NCI-H146 treated with DMSO at 0.1 percent for 48 hours (cell line): ENCODE measurements around the gene NFKB2.
A peak's percentile ranks its signal among the peaks of the same experiment; 100 is the strongest.

Experiments
- DNase-seq: peaks from one replicate; lab custom pipeline; 2025; ENCODE audit not compliant: unreplicated experiment; lab: John Stamatoyannopoulos, UW

The NFKB2 gene

GRCh38 chr10:102395400-102396316 is at the start of gene NFKB2:
TSS of gene NFKB2 (plus strand) at chr10:102395705. CDS start at chr10:102395960, 255 bp downstream.
- peak; percentile 31 for DNase-seq

DNA sequence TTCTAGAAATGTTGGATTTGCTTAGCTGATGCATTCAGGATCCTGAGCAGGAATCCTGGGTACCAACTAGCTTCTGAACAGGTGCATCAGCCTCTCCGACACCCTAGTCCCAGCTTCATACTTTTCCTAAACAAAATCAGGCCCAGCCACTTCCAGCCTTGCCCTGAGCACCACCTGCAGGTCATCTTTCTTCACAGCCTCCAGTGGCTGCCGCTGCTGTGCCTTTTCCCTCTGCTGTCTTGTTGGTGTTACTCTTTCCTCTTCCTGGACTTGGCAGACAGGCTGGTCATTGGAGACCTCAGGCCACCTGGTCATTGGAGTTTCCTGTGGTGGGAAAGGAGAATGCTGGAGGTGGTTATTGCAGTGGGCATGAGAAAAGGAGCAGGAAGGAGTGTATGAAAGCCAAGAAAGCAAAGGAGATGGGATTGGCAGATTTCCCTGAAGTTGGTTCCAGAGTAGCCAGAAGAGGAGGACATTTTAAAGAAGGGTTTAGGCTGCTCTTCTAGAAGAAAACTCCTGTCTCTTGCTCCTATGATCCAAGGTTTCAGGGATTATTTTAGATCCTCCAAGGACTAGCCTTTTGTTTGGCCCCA is 48.2 kb upstream of the NFKB2 start:
- DNase-seq, result peak; percentile 3

GRCh38 chr10:102352066-102352715 is 43.3 kb upstream of the NFKB2 start:
- peak; percentile 67 for DNase-seq

DNA sequence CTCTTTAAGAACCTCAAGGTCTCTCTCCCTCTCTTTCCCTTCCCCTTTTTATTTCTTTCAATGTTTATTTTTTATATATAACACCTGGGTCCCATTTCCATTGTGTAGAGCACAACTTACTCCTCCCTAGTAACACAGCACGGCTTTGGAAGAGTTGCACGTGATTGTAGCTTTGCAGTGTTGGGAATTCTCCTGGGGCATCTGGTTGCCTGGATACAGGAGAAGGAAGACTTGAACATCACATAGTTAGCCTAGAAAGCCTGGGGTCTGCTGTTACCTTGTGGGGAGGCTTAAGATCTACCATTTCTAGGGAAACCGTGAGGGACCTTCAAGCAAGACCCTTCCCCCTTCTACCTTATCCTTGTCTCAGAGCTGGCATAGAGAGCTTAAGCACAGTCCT is 41.1 kb upstream of the NFKB2 start:
- no peak for DNase-seq

DNA sequence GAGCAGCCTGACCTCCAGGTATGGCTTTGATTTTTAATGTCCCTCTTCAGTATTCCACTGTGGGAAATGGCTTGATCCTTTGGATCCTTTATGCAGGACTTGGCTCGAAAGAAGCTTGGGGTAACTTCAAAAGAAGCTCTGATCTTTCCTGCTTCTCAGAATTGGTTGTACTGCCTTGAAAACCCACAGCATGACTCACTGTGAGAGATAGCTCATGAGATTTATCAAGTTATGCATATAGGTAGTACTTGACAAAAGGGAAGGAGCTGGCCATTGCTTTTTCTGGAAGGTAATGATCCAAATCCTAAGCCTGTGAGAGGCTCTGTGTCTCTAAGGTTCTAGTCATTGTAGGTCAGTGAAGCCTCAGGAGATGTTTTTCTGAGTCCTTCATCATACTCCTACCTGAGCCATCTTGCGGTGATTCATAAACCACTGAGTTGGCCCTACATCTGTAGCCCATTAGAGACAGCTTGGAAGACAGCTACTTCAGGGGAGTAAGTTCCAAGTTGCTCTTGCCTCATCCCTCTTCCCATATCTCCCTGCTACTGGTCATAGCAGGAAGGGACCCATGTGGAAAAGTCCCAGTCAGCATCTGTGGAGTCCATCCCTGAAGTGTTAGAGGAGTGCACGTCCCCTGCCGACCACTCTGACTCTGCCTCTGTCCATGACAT is 36.7 kb upstream of the NFKB2 start:
- DNase-seq, result no peak

DNA sequence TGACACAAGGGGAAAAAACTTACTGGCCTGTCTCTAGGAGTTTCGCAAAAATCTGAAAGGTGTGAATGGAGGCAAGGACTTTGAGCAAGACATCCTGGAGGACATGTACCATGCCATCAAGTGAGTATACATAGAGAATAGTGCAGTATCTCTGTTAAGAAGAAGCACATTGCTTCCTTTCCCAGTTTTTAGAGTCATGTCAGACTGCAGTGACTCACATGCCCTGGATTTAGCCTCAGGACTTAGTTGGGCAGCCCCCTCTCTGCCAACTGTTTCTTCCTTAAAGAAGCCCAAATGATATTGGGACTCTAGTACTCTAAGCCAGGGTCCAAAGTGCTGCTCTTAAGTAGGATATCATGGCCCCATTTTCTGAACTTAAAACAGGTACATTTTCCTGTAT is 28.1 kb upstream of the NFKB2 start:
- no peak for DNase-seq

- DNase-seq, result no peak
Measured at GRCh38 chr10:102368077-102368476, 27.4 kb upstream of the NFKB2 start.

GRCh38 chr10:102371295-102371694 is 24.2 kb upstream of the NFKB2 start:
- DNase-seq, result no peak

GRCh38 chr10:102375250-102375649 is 20.3 kb upstream of the NFKB2 start:
- no peak for DNase-seq

GRCh38 chr10:102375867-102376266 is 19.6 kb upstream of the NFKB2 start:
- DNase-seq, result no peak

- DNase-seq, result no peak
Measured at GRCh38 chr10:102376901-102377300, 18.6 kb upstream of the NFKB2 start.

DNA sequence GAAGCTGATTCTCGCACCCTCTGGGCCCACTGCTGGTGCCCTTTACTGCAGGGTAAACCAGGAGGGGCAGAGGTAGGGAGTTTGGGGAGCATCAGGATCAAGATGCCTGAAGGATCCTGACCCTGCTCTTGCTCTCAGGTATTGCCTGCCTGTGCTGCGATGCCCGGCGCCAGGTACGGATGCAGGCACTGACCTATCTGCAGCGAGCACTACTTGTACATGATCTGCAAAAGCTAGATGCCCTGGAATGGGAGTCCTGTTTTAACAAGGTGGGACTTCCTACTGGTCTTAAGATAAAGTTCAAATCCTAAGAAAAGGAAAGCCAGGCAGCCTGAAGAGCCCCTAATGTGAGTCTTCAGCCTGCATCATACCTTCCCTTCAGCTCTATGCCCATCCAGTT is 16.1 kb upstream of the NFKB2 start:
- no peak for DNase-seq

GRCh38 chr10:102381983-102382382 is 13.5 kb upstream of the NFKB2 start:
- DNase-seq, result no peak

DNA sequence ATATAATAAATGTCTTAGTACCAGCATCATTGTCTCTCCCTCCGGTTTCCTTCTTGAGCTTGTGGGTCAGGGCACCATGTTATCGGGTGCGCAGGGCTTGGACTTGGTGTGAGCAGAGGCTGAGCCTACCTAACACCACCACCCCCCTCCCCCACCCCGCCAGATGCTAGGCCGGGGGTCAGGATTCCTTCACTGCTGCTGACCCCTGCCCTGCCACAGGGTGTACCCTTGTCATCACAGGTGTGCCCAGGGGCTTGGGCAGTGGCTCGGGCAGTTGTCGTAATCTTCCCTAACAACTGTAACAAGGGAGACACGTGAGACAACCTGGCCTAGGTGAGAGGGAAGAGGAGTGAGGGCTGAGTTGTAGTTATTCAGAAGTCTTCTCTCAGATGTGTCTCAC is 12.6 kb upstream of the NFKB2 start:
- DNase-seq, result no peak

DNA sequence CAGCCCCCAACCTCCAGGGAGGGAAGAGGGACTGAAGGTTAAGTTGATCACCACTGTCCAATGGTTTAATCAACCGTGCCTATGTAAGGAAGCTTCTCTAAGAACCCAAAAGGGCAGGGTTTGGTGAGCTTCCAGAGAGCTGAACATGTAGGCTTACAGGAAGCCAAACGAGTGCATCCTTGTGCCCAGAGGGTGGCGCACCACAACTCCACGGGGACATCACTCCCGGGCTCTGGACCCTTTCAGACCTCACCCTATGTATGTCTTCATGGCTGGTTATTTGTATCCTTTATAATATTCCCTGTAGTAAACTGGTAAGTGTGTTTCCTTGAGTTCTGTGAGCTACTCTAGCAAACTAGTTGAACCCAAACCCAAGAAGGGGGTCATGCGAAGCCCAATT is 11.5 kb upstream of the NFKB2 start:
- DNase-seq, result no peak

DNA sequence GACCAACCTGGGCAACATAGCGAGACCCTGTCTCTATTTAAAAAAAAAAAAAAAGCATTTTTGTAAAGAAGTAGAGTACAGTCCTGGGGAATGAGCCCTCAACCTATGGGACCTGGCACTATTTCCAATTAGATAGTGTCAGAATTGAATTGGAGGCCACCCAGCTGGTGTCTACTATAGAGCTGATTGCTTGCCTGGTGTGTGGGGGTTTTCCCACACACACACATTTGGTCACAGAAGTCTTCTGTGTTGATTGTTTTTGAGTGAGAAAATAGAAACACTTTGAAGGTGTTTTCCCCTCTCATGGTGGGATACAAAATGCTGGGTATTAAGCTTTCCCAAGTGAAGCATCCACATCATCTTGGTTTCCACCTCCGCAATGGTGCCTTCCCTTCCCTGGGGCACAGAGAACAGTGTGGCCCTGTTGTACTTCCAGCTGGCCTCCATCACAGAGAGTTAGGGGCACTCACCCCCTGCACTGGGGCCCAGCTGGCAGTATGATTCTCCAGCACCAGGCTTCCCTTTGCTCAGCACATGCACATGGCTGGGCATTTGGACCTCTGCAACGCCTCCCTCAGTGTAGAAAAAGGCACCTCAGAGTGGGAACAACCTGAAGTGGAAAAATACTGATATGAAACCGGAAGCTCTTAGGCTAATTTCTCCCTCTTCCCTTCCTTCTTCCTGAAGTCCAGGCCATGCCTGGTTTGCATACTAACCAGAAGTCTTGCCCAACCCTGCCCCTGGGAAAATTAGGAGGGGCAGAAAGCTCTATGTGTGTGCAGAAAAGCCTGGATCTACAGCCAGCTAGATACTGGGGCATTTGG is 10.7 kb upstream of the NFKB2 start:
- DNase-seq, result no peak

GRCh38 chr10:102389894-102390293 is 5.6 kb upstream of the NFKB2 start:
- DNase-seq, result no peak

GRCh38 chr10:102392306-102392705 is 3.2 kb upstream of the NFKB2 start:
- DNase-seq, result no peak

GRCh38 chr10:102393411-102394078 is 2.0 kb upstream of the NFKB2 start:
- no peak for DNase-seq
